Bone marrow (tissue), 2 donors: ENCODE data around the gene GPR32.
"Not testable (repeated sequence)": the region's sequence is repeated elsewhere in the genome, so short reads cannot be mapped to it uniquely, and the experiment has no call there.

Source experiments
- DNase-seq, 2 donors: peaks; one replicate each; lab custom pipeline; 2025; lab: John Stamatoyannopoulos, UW

GPR32 gene

GRCh38 chr19:50780753-50781435 lies 10.6 kb downstream of the GPR32 start:
- DNase-seq = no peak

GRCh38 chr19:50783848-50784152 lies 13.5 kb downstream of the GPR32 start:
- DNase-seq = not testable (repeated sequence)

DNA sequence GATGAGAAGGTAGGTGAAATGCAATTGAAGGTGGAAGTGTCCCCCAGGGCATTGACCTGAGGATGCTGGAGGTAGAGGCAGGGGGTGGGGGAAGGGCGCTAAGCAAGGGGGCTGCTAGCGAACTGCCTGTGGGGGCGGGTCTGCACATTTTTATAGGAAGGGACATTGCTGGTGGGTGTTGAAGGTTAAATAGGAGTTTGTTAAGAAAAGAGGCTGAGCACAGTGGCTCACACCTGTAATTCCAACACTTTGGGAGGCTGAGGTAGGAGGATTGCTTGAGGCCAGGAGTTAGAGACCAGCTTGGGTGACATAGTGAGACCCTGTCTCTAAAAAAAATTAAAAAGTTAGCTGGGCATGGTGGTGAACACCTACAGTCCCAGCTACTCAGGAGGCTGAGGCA lies 14.4 kb downstream of the GPR32 start:
- no peak for DNase-seq

GRCh38 chr19:50785329-50785728 lies 15.1 kb downstream of the GPR32 start:
- no peak for DNase-seq

- no peak for DNase-seq
Measured at GRCh38 chr19:50790396-50790795, 20.1 kb downstream of the GPR32 start, which contains the start of gene ACP4. Gene ACP4 (plus strand): TSS chr19:50790415. CDS start chr19:50790415, 0 bp downstream.

DNA sequence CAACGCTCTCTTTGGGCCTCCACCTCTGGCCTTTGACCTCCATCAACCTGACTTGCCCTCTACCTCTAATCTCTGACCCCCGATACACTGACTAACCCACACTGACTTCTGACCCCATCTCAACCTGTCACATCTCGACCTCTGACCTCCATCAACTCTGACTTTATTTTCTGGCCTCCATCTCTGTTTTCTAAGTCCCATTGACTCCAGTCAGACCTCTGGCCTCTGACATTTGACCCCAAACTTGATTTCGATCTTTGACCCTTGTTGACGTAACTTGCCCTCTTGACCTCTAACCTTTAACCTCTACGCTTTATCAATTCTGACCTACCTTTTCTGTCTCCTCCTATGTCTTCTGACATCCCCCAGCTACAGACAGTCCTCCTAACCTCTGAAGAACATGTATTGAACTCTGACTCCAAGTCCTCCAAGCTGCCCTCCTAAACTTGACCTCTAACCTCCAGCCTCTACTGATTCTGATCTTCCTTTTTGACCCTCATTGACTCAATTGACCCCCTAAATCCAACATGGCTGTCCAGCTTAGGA lies 20.7 kb downstream of the GPR32 start:
- DNase-seq = no peak

DNA sequence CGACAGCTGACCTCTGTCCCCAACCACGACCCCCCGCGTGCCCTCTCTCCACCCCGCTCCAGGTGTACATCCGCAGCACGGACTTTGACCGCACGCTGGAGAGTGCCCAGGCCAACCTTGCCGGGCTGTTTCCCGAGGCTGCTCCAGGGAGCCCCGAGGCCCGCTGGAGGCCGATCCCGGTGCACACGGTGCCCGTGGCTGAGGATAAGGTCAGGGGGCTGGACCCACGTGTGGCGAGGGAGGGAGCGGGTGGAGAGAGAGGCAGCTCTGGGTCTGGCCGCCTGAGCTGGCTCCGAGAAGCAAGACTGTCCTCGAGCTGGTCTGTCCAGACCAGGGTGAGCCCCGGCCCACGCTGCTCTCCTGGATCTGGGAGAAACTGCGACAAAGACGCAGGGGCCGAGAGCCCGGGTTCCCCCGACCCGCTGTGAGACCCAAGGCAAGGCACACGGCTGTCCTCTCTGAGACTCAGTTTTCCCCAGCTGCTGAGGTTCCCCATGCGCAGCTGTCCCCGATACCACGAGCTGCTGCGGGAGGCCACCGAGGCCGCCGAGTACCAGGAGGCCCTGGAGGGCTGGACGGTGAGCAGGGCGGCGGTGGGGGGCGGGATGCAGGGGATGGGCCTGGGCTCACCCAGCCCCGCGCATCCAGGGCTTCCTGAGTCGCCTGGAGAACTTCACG lies 21.5 kb downstream of the GPR32 start:
- DNase-seq = no peak

GRCh38 chr19:50792272-50793250 lies 22.3 kb downstream of the GPR32 start:
- no peak for DNase-seq

DNA sequence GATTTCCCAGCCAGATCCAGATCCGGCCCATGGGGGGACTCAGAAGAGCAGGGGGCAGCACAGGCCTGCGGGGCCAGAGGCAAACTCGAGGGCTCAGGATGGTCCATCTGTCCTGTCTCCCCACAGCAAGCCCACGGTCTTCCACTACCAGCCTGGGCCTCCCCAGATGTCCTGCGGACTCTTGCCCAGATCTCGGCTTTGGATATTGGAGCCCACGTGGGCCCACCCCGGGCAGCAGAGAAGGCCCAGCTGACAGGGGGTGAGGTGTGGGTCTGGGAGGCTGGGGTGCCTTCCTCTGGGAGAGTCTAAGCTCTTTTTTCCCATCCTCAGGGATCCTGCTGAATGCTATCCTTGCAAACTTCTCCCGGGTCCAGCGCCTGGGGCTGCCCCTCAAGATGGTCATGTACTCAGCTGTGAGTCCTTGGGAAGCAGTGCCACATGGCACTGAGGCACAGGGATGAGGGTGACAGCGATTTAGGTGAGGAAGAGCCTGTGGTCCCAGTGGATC lies 23.3 kb downstream of the GPR32 start:
- DNase-seq = no peak

- DNase-seq = no peak
Measured at GRCh38 chr19:50794074-50794875, 24.0 kb downstream of the GPR32 start.

DNA sequence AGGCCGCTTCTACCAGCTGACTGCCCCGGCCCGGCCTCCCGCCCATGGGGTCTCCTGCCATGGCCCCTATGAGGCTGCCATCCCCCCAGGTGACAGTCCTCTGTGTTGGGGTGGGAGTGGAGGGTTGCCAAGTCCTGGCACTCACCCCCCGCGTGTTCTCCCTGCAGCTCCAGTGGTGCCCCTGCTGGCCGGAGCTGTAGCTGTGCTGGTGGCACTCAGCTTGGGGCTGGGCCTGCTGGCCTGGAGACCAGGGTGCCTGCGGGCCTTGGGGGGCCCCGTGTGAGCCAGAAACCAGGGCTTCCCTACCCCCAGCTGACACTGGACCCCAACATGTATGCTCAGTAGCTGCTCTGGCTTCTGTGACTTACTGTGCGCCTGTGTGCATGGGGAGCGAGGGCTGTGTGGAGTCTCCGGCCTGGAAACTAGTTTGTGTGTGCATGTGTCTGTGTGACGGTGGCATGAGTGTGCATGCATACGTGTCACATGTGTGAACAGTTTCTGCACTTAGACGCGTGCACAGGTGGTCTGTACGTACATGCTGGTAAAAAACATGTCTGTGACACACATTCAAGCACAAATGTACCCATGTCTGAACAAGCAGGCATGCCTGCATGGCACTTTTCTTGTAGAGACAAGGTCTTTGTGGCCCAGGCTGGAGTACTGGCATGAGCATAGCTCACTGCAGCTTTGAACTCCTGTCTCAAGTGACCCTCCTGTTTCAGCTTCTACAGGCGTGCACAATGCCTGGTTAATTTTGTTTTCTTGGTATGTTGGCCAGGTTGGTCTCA lies 24.8 kb downstream of the GPR32 start:
- DNase-seq = no peak

- DNase-seq = no peak
Measured at GRCh38 chr19:50795664-50796073, 25.4 kb downstream of the GPR32 start.

GRCh38 chr19:50796128-50796633 lies 25.9 kb downstream of the GPR32 start:
- DNase-seq = no peak

- DNase-seq = no peak
Measured at GRCh38 chr19:50796634-50797428, 26.6 kb downstream of the GPR32 start.

GRCh38 chr19:50797429-50797780 lies 27.1 kb downstream of the GPR32 start:
- no peak for DNase-seq

DNA sequence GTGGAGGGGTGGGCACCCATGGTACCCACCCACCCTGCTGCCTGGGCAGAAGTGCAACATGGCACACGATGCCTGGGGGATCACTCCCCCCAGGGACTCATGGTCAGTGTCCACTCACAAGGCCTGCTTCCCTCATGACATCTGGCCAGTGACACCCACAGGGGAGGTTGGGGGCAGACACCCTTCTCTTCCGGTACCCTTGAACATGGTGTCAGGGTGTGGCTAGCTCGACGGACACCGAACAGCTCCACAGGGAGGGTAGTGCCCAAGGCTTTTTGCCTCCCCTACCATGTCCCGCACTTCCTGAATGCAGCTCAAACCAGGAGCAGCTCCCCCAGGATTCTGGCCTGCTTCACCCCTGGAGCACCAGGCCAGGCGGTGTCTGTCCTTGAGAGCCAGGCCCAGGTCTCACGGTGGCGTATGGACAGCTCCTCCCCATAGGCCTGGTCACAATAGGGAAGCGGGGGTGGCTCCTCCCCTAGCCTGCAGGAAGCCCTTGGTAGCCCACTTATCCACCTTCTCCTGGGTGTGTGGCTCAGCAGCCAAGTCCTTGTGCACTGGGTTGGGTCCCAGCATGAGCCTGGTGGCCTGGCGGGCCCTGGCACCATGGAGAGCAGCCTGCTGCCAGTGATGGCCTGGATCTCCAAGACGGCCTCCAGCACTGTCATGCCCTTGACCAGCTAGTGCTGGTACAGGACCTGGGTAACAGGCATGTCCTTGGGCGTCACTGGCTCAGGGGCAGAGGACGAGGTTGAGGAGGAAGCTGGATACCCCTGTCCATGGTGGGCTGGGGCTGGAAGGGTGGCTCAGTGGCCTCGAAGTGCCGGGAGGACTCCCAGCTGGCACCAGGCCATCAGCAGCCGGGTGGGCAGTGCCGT lies 27.8 kb downstream of the GPR32 start:
- DNase-seq = no peak

- no peak for DNase-seq
Measured at GRCh38 chr19:50798659-50799546, 28.6 kb downstream of the GPR32 start.

GRCh38 chr19:50799547-50799851 lies 29.2 kb downstream of the GPR32 start:
- DNase-seq = no peak
